Lung microvascular endothelial cell (primary cell): Measurements from ENCODE around the gene EVX2. TPM values are rescaled to one million over a fixed set of nuclear protein-coding genes. Genes with fewer than 3 reads are reported as not detected.

Experiments
- DNase-seq, 2 donors: peaks; one replicate each; pipeline versions ENCODE4 v3.0.0 to v3.0.0-alpha.2; 2010; ENCODE audit warnings: low read depth in 2 of 2
- total RNA-seq: library from RNA; depleted of rRNA; stranded (reverse); fragments of >200 nt; gene quantifications from 2 replicates; pipeline ENCODE4 v1.2.1, GENCODE V29; 2014

The EVX2 gene
- total RNA-seq, 1 donor from 2014 or later: not detected

GRCh38 chr2:176122052-176122682, 38.4 kb upstream of the EVX2 start:
- DNase-seq: peak in 1 of 2 donors; percentile 95

- DNase-seq: peak in 1 of 2 donors; percentile 48
Measured at GRCh38 chr2:176121190-176122051, 37.7 kb upstream of the EVX2 start.

GRCh38 chr2:176120364-176121189, 36.8 kb upstream of the EVX2 start:
- DNase-seq: peak in 1 of 2 donors; percentile 64

- DNase-seq: peak; percentile 23 to 90
Measured at GRCh38 chr2:176118601-176119339, 35.0 kb upstream of the EVX2 start.

- DNase-seq: peak in 1 of 2 donors; percentile 42
Measured at GRCh38 chr2:176117823-176118371, 34.1 kb upstream of the EVX2 start.

GRCh38 chr2:176117162-176117822, 33.5 kb upstream of the EVX2 start:
- DNase-seq: peak in 1 of 2 donors; percentile 52

GRCh38 chr2:176115883-176116813, 32.4 kb upstream of the EVX2 start, which contains the start of gene HOXD10:
Gene HOXD10, plus strand, starts transcription at chr2:176116778. Its CDS starts 56 bp downstream, at chr2:176116834.
- DNase-seq: peak; percentile 28 to 98

GRCh38 chr2:176114930-176115625, 31.3 kb upstream of the EVX2 start:
- DNase-seq: no peak

- no peak for DNase-seq
Measured at GRCh38 chr2:176114120-176114929, 30.6 kb upstream of the EVX2 start.

- no peak for DNase-seq
Measured at GRCh38 chr2:176112375-176113302, 28.9 kb upstream of the EVX2 start.

- no peak for DNase-seq
Measured at GRCh38 chr2:176111846-176112374, 28.1 kb upstream of the EVX2 start.

- peak; percentile 64 to 87 for DNase-seq
Measured at GRCh38 chr2:176111309-176111663, 27.5 kb upstream of the EVX2 start.

- DNase-seq: no peak
Measured at GRCh38 chr2:176110415-176111308, 26.9 kb upstream of the EVX2 start.

GRCh38 chr2:176109946-176110345, 26.2 kb upstream of the EVX2 start:
- no peak for DNase-seq

GRCh38 chr2:176109192-176109901, 25.6 kb upstream of the EVX2 start:
- DNase-seq: no peak
